Neural cell (in vitro differentiated cells): ENCODE measurements around the gene PDE1C. TPM values are rescaled to one million over a fixed set of nuclear protein-coding genes. Genes with fewer than 3 reads are reported as not detected.

ENCODE experiments used
- H2AFZ ChIP-seq: fragments of 200-600, 300-800 bp; sonication (generic), shearing (Covaris generic); 2 replicates; pipeline ENCODE4 v1.6.0; 2014; ENCODE audit warnings: low read depth, mild to moderate bottlenecking, antibody characterized with exemption, low read length, moderate library complexity
- H3F3A ChIP-seq: fragments of 200-600 bp; shearing (Covaris generic); 2 replicates; pipeline ENCODE4 v1.6.1; 2016; ENCODE audit warnings: mild to moderate bottlenecking, moderate library complexity, mixed read lengths, antibody characterized with exemption, low read length; ENCODE audit not compliant: insufficient read depth, poor library complexity, severe bottlenecking
- H3K27ac ChIP-seq: fragments of 200-600, 300-800 bp; sonication (generic), shearing (Covaris generic); 2 replicates; pipeline ENCODE4 v1.5.1; 2014; ENCODE audit warnings: mild to moderate bottlenecking, low read length, moderate library complexity
- H3K27me3 ChIP-seq: fragments of 300-800, 200-600 bp; sonication (generic), shearing (Covaris generic); 2 replicates; pipeline ENCODE4 v1.6.0; 2014; ENCODE audit warnings: mild to moderate bottlenecking, low read depth, low read length, moderate library complexity; ENCODE audit not compliant: insufficient read depth
- H3K36me3 ChIP-seq: fragments of 300-800, 200-600 bp; sonication (generic), shearing (Covaris generic); 2 replicates; pipeline ENCODE4 v1.5.1; 2014; ENCODE audit warnings: mild to moderate bottlenecking, antibody characterized with exemption, low read length, moderate library complexity; ENCODE audit not compliant: insufficient read depth
- H3K4me2 ChIP-seq: fragments of 300-800, 200-600 bp; sonication (generic), shearing (Covaris generic); 2 replicates; pipeline ENCODE4 v1.6.0; 2014; ENCODE audit warnings: mild to moderate bottlenecking, low read length
- H3K4me3 ChIP-seq: fragments of 300-800, 200-600 bp; sonication (generic), shearing (Covaris generic); 2 replicates; pipeline ENCODE4 v1.5.1; 2014; ENCODE audit warnings: mild to moderate bottlenecking, low read length, moderate library complexity
- H3K79me2 ChIP-seq: fragments of 200-600 bp; shearing (Covaris generic); replicated peaks from 2 replicates; pipeline ENCODE4 v1.6.0; 2014; ENCODE audit warnings: mild to moderate bottlenecking, low read length, moderate library complexity; ENCODE audit not compliant: insufficient read depth
- H3K9ac ChIP-seq: fragments of 300-800, 200-600 bp; sonication (generic), shearing (Covaris generic); 2 replicates; pipeline ENCODE4 v1.6.1; 2016; ENCODE audit warnings: mild to moderate bottlenecking, low read length, mixed read lengths
- H3K9me2 ChIP-seq: fragments of 200-600 bp; shearing (Covaris generic); 2 replicates; pipeline ENCODE4 v1.6.1; 2016; ENCODE audit warnings: mild to moderate bottlenecking, low read length, mixed read lengths; ENCODE audit not compliant: insufficient read depth
- H3K9me3 ChIP-seq: fragments of 200-600, 300-800 bp; sonication (generic), shearing (Covaris generic); 2 replicates; pipeline ENCODE4 v1.6.1; 2016; ENCODE audit warnings: mild to moderate bottlenecking, mixed run types, low read length, moderate library complexity, mixed read lengths
- H4K20me1 ChIP-seq: fragments of 200-600 bp; shearing (Covaris generic); 2 replicates; pipeline ENCODE4 v1.6.1; 2016; ENCODE audit warnings: mild to moderate bottlenecking, mixed run types; ENCODE audit not compliant: insufficient read depth
- EP300 ChIP-seq: fragments of 450-650 bp; conservative IDR thresholded peaks from 2 replicates; pipeline ENCODE4 v1.6.1; 2014; ENCODE audit warnings: antibody characterized with exemption, mild to moderate bottlenecking, moderate library complexity; ENCODE audit not compliant: poor library complexity, severe bottlenecking
- EZH2 ChIP-seq: fragments of 200-600, 300-800 bp; shearing (Covaris generic), sonication (generic); IDR thresholded peaks from 2 replicates; pipeline ENCODE4 v1.6.1; 2014; ENCODE audit warnings: antibody characterized with exemption, low read length, borderline replicate concordance, mild to moderate bottlenecking; ENCODE audit not compliant: insufficient read depth, poor library complexity, severe bottlenecking
- MXI1 ChIP-seq: fragments of 450-650 bp; conservative IDR thresholded peaks from 2 replicates; pipeline ENCODE4 v1.6.1; 2014; ENCODE audit warnings: antibody characterized with exemption, mild to moderate bottlenecking; ENCODE audit not compliant: poor library complexity, severe bottlenecking
- POLR2AphosphoS5 ChIP-seq: IDR thresholded peaks from 2 replicates; pipeline ENCODE4 v1.6.1; 2012
- RAD21 ChIP-seq: fragments of 450-650 bp; conservative IDR thresholded peaks from 2 replicates; pipeline ENCODE4 v1.6.1; 2014; ENCODE audit warnings: antibody characterized with exemption, mild to moderate bottlenecking, moderate library complexity
- SMC3 ChIP-seq: fragments of 450-650 bp; conservative IDR thresholded peaks from 2 replicates; pipeline ENCODE4 v1.6.1; 2014; ENCODE audit warnings: antibody characterized with exemption, mild to moderate bottlenecking, moderate library complexity; ENCODE audit not compliant: poor library complexity
- TAF1 ChIP-seq: IDR thresholded peaks from 2 replicates; pipeline ENCODE4 v1.6.1; 2012; ENCODE audit warnings: low read depth
- polyA plus RNA-seq: library from polyadenylated mRNA; depleted of rRNA; stranded (reverse); fragments of >200 nt; gene quantifications from 2 replicates; pipeline ENCODE4 v1.2.3, GENCODE V29; 2014
- TF ChIP-seq, protein P1 (sequence below): IDR thresholded peaks from 2 replicates; pipeline ENCODE4 v1.6.1; 2012; ENCODE audit warnings: borderline replicate concordance
- TF ChIP-seq, protein P2 (sequence below): fragments of 450-650 bp; IDR thresholded peaks from 2 replicates; pipeline ENCODE4 v1.5.1; 2014; ENCODE audit warnings: antibody characterized with exemption, mild to moderate bottlenecking, moderate library complexity; ENCODE audit not compliant: poor library complexity, severe bottlenecking

PDE1C gene
- polyA plus RNA-seq, 1 donor from 2014 or later: 6.6 TPM

DNA sequence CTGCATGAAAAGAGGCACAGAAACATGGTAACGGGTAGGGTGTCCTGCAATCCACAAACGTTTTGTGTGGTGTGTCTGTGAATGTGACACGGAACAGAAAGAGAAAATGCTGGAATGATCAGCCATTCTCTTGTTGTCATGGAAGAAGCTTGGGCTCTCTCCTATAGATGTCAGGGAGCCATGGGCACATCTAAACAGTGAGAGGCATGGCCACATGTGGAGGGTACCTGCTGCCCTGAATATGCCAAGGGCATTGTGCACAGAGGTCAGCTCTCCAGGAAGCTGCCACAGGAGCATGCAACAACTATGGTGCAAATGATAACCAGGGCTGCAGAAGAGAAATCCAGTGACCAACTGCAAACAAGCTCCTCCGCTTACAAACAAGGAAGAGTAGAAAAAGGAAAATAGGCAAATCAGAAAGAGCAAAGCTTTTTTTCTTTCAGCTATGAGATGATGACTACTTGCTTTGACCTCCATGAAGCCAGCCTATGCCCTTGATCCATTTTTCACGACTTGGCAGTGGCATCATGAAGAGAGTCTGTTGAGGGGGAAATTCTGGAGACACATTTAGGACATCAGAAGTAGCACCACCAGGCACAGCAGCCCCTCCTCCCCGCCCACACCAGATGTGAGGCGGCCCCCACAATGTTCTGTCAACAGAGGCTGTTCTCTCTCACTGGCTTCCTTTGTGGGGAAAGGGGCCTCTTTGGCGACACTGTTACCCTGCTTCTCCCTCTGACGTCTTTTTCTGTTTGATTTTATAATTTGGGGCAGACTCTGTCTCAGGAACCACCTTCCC is 4.8 kb upstream of the PDE1C start:
- no peaks in the 10 kb centered on the region for H3K9me2 ChIP-seq
- H2AFZ ChIP-seq: no peak overlapping the region
- H3K4me2 ChIP-seq: no peak overlapping the region
- no peak overlapping the region for H3K4me3 ChIP-seq
- TF ChIP-seq, protein P1, sequence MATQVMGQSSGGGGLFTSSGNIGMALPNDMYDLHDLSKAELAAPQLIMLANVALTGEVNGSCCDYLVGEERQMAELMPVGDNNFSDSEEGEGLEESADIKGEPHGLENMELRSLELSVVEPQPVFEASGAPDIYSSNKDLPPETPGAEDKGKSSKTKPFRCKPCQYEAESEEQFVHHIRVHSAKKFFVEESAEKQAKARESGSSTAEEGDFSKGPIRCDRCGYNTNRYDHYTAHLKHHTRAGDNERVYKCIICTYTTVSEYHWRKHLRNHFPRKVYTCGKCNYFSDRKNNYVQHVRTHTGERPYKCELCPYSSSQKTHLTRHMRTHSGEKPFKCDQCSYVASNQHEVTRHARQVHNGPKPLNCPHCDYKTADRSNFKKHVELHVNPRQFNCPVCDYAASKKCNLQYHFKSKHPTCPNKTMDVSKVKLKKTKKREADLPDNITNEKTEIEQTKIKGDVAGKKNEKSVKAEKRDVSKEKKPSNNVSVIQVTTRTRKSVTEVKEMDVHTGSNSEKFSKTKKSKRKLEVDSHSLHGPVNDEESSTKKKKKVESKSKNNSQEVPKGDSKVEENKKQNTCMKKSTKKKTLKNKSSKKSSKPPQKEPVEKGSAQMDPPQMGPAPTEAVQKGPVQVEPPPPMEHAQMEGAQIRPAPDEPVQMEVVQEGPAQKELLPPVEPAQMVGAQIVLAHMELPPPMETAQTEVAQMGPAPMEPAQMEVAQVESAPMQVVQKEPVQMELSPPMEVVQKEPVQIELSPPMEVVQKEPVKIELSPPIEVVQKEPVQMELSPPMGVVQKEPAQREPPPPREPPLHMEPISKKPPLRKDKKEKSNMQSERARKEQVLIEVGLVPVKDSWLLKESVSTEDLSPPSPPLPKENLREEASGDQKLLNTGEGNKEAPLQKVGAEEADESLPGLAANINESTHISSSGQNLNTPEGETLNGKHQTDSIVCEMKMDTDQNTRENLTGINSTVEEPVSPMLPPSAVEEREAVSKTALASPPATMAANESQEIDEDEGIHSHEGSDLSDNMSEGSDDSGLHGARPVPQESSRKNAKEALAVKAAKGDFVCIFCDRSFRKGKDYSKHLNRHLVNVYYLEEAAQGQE: no peak
- TF ChIP-seq RAD21 (no peak), POLR2AphosphoS5 (no peak), EZH2 (no peak), EP300 (no peak)
- TF ChIP-seq, protein P2, sequence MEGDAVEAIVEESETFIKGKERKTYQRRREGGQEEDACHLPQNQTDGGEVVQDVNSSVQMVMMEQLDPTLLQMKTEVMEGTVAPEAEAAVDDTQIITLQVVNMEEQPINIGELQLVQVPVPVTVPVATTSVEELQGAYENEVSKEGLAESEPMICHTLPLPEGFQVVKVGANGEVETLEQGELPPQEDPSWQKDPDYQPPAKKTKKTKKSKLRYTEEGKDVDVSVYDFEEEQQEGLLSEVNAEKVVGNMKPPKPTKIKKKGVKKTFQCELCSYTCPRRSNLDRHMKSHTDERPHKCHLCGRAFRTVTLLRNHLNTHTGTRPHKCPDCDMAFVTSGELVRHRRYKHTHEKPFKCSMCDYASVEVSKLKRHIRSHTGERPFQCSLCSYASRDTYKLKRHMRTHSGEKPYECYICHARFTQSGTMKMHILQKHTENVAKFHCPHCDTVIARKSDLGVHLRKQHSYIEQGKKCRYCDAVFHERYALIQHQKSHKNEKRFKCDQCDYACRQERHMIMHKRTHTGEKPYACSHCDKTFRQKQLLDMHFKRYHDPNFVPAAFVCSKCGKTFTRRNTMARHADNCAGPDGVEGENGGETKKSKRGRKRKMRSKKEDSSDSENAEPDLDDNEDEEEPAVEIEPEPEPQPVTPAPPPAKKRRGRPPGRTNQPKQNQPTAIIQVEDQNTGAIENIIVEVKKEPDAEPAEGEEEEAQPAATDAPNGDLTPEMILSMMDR: no peak
- no peaks in the 10 kb centered on the region for H3K36me3 ChIP-seq
- no peaks in the 10 kb centered on the region for H3K9me3 ChIP-seq
- H3K27ac ChIP-seq: no peak overlapping the region
- peaks cover 22% of the 10 kb centered on the region for H3K27me3 ChIP-seq
- H3F3A ChIP-seq: no peaks in the 10 kb centered on the region
- H3K9ac ChIP-seq: no peak overlapping the region
- no peaks in the 10 kb centered on the region for H4K20me1 ChIP-seq
- no peaks in the 10 kb centered on the region for H3K79me2 ChIP-seq

DNA sequence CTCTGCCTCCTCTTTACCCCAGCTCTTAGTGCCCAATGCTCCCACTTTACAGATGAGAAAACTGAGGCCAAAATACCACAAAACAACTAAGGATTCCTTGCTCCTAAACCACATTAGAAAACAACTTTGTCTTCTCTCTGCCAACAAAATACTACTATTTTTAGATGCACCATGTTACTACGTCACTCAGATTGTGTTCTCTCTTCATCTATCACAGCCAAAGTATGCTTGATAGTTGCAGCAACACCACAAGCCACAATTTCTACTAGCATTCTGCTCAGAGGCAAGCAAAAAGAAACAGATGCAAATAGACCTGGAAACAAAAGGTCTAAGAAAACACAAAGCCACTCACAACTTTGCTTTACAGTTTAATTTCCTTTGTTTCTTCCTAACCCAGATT is 3.3 kb upstream of the PDE1C start:
- no peaks in the 10 kb centered on the region for H3K79me2 ChIP-seq
- H3K9ac ChIP-seq: no peak overlapping the region
- H4K20me1 ChIP-seq: no peaks in the 10 kb centered on the region
- H3K27me3 ChIP-seq: peaks cover 37% of the 10 kb centered on the region
- H3K27ac ChIP-seq: no peak overlapping the region
- H3K4me2 ChIP-seq: no peak overlapping the region
- no peak overlapping the region for H2AFZ ChIP-seq
- H3F3A ChIP-seq: no peaks in the 10 kb centered on the region
- no peak for TF ChIP-seq MXI1
- TF ChIP-seq EP300: no peak
- no peak for TF ChIP-seq SMC3
- no peak for TF ChIP-seq RAD21
- no peak for TF ChIP-seq EZH2
- TF ChIP-seq, protein P2: no peak
- TF ChIP-seq, protein P1: no peak
- TF ChIP-seq POLR2AphosphoS5: no peak
- no peak for TF ChIP-seq TAF1
- H3K9me3 ChIP-seq: no peaks in the 10 kb centered on the region
- H3K36me3 ChIP-seq: no peaks in the 10 kb centered on the region
- H3K9me2 ChIP-seq: no peaks in the 10 kb centered on the region
- no peak overlapping the region for H3K4me3 ChIP-seq
